Glutamatergic neuron (in vitro differentiated cells): ENCODE data around the gene ASPG. TPM values are rescaled to one million over a fixed set of nuclear protein-coding genes. Genes with fewer than 3 reads are reported as not detected.

Experiments
- DNase-seq: peaks from one replicate; pipeline ENCODE4 v3.0.0; 2022
- H3K27ac Mint-ChIP-seq: one replicate; pipeline ENCODE4 v1.8.0; 2020; ENCODE audit warnings: mild to moderate bottlenecking, mixed read lengths, inconsistent platforms; ENCODE audit not compliant: unreplicated experiment
- H3K27me3 Mint-ChIP-seq: one replicate; pipeline ENCODE4 v1.8.0; 2020; ENCODE audit warnings: mild to moderate bottlenecking, moderate library complexity, mixed read lengths, inconsistent platforms; ENCODE audit not compliant: unreplicated experiment
- H3K36me3 Mint-ChIP-seq: one replicate; pipeline ENCODE4 v1.8.0; 2020; ENCODE audit warnings: mild to moderate bottlenecking, mixed read lengths, inconsistent platforms; ENCODE audit not compliant: unreplicated experiment
- H3K4me1 Mint-ChIP-seq: one replicate; pipeline ENCODE4 v1.8.0; 2020; ENCODE audit warnings: mild to moderate bottlenecking, low read depth, mixed read lengths, inconsistent platforms; ENCODE audit not compliant: unreplicated experiment
- H3K4me3 Mint-ChIP-seq: one replicate; pipeline ENCODE4 v1.8.0; 2020; ENCODE audit warnings: mild to moderate bottlenecking, mixed read lengths, inconsistent platforms; ENCODE audit not compliant: unreplicated experiment
- H3K9me3 Mint-ChIP-seq: one replicate; pipeline ENCODE4 v1.8.0; 2020; ENCODE audit warnings: mild to moderate bottlenecking, moderate library complexity, mixed read lengths, inconsistent platforms; ENCODE audit not compliant: unreplicated experiment
- CTCF ChIP-seq: fragments of 200-600 bp; sonication (generic); IDR thresholded peaks from one replicate; pipeline ENCODE4 v1.5.0; 2021; ENCODE audit not compliant: partially characterized antibody, unreplicated experiment
- total RNA-seq: library from RNA; stranded (reverse); fragmentation: NEBNext Ultra II Directional; extraction: Animal tissue kit (Norgen Biotek cat#: 25700); gene quantifications from one replicate; pipeline ENCODE4 v1.2.1, GENCODE V29; 2021; ENCODE audit not compliant: unreplicated experiment

ASPG gene
- total RNA-seq, 1 donor from 2014 or later, result not detected

GRCh38 chr14:104106471-104106991 is 21.0 kb downstream of the ASPG start:
- no peak for TF ChIP-seq CTCF
- Mint-ChIP-seq H3K9me3 (peaks cover 1% of the 10 kb centered on the region), H3K4me3 (no peak overlapping the region), H3K36me3 (no peaks in the 10 kb centered on the region), H3K4me1 (no peaks in the 10 kb centered on the region), H3K27ac (no peak overlapping the region), H3K27me3 (peaks cover 3% of the 10 kb centered on the region)
- peak; percentile 13 for DNase-seq

- DNase-seq, result peak; percentile 22
- Mint-ChIP-seq H3K9me3 (peaks cover 1% of the 10 kb centered on the region), H3K4me3 (no peak overlapping the region), H3K36me3 (no peaks in the 10 kb centered on the region), H3K27me3 (peaks cover 3% of the 10 kb centered on the region), H3K4me1 (no peaks in the 10 kb centered on the region), H3K27ac (no peak overlapping the region)
- no peak for TF ChIP-seq CTCF
Measured at GRCh38 chr14:104107101-104107581, 21.6 kb downstream of the ASPG start.

GRCh38 chr14:104107611-104108569 is 22.4 kb downstream of the ASPG start:
- TF ChIP-seq CTCF, result no peak
- no peaks in the 10 kb centered on the region for H3K36me3 Mint-ChIP-seq
- H3K27ac Mint-ChIP-seq, result no peak overlapping the region
- H3K4me3 Mint-ChIP-seq, result no peak overlapping the region
- peak; percentile 23 for DNase-seq
- H3K27me3 Mint-ChIP-seq, result peaks cover 3% of the 10 kb centered on the region
- H3K9me3 Mint-ChIP-seq, result peaks cover 1% of the 10 kb centered on the region
- no peaks in the 10 kb centered on the region for H3K4me1 Mint-ChIP-seq

GRCh38 chr14:104108570-104109541 is 23.4 kb downstream of the ASPG start:
- Mint-ChIP-seq H3K36me3 (no peaks in the 10 kb centered on the region), H3K27ac (no peak overlapping the region), H3K4me1 (no peaks in the 10 kb centered on the region), H3K4me3 (no peak overlapping the region), H3K27me3 (peaks cover 3% of the 10 kb centered on the region), H3K9me3 (peaks cover 1% of the 10 kb centered on the region)
- no peak for TF ChIP-seq CTCF
- peak; percentile 31 for DNase-seq
